SHP77 treated with DMSO at 0.1 percent for 48 hours (cell line): ENCODE data around the gene PCYT1A.

Source experiments
- DNase-seq: peaks from one replicate; lab custom pipeline; 2025; lab: John Stamatoyannopoulos, UW

PCYT1A gene

DNA sequence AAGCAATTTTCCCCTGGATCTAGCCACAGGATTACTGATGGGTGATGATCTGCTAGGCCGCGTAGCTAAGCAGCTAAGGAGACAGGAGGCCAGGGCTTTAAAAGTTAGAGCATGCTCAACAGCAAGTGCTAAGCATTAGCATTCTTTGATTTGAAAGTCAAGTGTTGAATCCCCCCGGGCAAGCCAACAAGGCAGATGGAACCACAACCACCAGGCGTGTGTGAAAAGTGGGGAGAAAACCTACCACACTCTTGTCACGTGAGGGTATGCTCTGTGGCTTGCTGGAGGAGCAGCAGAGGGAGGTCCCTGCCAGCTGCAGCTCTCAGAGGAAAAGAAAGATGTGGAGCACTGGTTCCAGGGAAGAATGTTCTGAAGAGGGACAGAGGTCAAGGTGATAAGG is 50.3 kb downstream of the PCYT1A start:
- no peak for DNase-seq

GRCh38 chr3:196236223-196236622 is 51.3 kb downstream of the PCYT1A start:
- no peak for DNase-seq

- DNase-seq: no peak
Observed at GRCh38 chr3:196235452-196236122, 51.9 kb downstream of the PCYT1A start.

GRCh38 chr3:196232882-196233251 is 54.7 kb downstream of the PCYT1A start:
- no peak for DNase-seq

GRCh38 chr3:196232154-196232881 is 55.2 kb downstream of the PCYT1A start:
- no peak for DNase-seq

DNA sequence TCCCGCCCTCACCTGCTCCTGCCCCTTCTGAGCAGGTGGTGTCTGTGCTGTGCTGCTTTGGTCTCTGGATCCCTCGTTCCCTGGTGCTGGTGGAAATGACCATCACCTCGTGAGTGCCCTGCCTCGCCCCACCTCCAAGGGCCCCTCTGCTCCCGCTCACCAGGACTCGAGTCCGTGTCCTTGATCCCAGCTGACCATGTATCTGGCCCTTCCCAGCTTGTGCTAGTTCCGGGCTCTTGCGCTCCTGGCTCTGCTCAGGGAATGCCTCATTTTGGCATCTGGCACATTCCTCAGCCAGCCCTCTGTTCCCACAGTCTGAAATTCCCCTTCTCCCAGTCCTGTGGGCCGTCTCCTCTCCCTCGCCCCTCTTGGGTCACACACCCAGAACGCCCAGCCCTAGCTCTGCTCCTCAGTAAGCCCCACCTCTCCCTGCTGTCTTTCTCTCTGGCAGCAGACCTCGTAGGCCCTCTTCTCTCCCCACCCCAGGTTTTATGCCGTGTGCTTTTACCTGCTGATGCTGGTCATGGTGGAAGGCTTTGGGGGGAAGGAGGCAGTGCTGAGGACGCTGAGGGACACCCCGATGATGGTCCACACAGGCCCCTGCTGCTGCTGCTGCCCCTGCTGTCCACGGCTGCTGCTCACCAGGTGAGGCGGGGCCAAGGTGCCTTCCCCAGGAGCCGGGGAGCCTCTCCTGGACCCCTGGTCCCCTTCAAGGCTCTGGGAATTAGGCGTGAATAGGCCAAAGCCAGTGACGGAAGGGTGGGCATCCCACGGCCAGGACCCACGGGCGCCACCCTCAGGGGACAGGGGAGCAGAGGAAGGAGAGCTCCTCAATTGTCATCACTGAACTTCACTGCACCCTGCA is 59.7 kb downstream of the PCYT1A start:
- DNase-seq: no peak

- DNase-seq: no peak
Observed at GRCh38 chr3:196227121-196227561, 60.4 kb downstream of the PCYT1A start.

GRCh38 chr3:196225763-196226364 is 61.7 kb downstream of the PCYT1A start:
- DNase-seq: no peak

DNA sequence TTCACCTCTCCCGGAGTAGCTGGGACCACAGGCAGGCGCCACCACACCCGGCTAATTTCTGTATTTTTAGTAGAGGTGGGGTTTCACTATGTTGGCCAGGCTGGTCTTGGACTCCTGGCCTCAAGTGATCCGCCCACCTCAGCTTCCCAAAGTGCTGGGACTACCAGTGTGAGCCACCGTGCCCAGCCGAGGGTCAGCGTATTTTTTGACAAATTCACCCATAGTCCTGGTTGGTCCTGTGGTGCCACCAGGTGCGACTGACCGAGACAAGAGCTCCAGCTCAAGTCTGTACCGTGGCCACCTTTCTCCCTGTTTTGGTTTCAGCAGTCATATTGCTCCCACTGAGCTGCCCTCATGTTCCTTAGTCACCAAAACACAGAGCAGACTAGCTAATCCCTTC is 62.4 kb downstream of the PCYT1A start:
- DNase-seq: no peak

- no peak for DNase-seq
Observed at GRCh38 chr3:196222876-196223595, 64.5 kb downstream of the PCYT1A start.

GRCh38 chr3:196220991-196221390 is 66.5 kb downstream of the PCYT1A start:
- DNase-seq: no peak

GRCh38 chr3:196220587-196220986 is 66.9 kb downstream of the PCYT1A start:
- no peak for DNase-seq

DNA sequence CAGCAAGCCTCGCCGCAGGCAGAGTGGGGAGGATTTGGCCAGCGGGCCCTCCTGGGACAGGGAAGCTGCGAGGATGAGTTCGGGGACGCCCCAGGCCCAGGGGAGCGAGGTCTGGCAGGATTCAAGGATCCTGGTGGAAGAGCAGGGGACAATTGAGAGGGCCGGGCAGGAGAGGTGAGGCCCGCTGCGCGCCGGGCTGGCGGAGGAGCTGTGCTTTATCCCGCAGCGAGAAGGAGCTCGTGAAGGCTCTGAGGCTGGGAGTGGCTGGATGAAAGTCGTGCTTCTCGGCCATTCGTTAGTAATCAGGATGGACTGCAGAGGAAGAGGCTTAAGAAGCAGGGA is 67.6 kb downstream of the PCYT1A start:
- no peak for DNase-seq

GRCh38 chr3:196219194-196219969 is 68.1 kb downstream of the PCYT1A start:
- no peak for DNase-seq

DNA sequence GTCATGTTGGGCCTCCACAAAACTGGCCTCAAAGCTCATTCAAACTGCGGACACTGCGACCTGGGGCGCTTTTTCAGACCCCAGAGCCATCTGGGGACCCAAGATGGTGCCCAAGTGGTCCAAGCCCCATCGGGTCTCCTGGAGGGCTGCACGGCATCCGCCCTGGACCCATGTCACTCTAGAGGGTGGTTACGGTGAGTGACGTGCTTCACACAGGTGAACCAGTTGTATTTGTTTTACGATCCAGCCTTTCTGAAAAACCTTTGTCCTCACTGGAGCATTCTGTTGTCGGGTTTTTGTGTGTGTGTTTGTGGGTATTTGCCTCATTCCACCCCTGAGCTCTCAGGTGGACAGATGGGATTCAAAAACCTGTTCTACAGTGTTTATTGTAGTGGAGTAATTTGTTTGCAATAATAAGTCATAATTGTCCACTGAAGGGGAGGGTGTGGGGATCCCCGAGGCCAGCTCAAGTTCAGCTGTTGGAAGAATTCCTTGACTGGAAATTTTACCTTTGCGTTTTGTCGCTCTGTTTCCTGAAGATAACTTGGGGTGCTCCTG is 69.3 kb downstream of the PCYT1A start:
- DNase-seq: no peak

DNA sequence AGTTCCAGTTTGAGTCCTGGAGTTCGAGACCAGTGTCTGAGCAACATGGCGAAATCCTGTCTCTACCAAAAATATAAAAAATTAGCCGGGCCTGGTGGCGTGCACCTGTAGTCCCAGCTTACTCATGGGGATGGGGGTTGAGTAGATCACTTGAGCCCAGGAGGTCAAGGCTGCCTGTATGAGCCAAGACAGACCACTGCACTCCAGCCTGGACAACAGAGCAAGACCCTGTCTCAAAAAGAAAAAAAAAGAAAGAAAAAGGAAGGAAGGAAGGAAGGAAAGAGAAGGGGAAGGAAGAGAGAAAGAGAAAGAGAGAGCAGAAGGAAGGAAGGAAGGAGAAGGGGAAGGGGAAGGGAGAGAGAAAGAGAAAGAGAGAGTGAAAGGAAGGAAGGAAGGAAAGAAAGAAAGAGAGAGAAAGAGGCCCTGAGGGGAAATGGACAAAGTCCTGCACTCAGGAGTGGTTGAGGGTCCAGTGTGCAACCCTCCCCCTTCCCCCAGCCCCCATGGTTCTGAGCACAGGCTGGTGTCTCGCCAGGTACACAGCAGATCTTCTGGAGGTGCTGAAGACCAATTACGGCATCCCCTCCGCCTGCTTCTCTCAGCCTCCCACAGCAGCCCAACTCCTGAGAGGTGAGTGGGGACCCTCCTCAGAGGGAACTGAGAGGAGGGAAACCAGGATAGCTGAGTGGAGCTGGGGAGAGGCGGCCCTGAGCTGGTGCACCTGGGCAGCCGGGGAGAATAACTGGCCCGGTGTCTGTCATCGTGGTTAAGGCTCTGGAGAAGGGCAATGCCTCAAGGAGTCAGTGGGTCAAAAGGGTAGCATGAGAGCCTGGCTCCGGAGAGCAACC is 70.0 kb downstream of the PCYT1A start:
- DNase-seq: no peak

GRCh38 chr3:196216681-196217211 is 70.8 kb downstream of the PCYT1A start:
- DNase-seq: no peak

- no peak for DNase-seq
Observed at GRCh38 chr3:196216089-196216564, 71.4 kb downstream of the PCYT1A start, which contains the start of gene SLC51A. Gene SLC51A (plus strand): TSS chr3:196216534. CDS start chr3:196216713, 179 bp downstream.

GRCh38 chr3:196215493-196216020 is 72.0 kb downstream of the PCYT1A start:
- DNase-seq: no peak
